ENCODE results near the gene PGGHG.

DNA sequence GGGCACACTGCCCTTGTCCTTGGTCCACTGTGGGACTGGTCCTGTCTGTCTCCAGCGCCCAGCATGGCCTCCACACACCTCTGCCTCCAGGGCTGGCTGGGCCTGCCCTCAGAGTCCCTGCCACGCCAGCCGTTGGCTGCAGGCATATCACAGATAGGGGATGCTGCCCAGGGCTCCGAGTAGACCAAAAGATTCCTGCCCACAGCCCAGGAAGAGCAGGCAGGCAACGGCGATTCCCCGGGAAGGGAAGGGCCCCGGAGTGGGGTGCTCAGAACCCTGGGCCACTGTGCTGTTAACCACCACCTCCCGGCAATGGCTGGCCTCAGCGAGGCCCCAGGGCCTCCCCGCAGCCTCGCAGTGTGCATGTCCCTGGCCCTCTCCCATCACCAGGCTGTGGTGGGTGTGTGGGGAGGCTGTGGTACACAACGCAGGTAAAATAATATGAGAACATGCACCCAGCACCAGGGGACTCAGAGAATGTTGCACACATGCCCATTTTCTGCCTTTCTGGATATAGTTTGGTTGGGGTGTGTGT is 8.2 kb downstream of the PGGHG start:
- TF ChIP-seq, protein P1, sequence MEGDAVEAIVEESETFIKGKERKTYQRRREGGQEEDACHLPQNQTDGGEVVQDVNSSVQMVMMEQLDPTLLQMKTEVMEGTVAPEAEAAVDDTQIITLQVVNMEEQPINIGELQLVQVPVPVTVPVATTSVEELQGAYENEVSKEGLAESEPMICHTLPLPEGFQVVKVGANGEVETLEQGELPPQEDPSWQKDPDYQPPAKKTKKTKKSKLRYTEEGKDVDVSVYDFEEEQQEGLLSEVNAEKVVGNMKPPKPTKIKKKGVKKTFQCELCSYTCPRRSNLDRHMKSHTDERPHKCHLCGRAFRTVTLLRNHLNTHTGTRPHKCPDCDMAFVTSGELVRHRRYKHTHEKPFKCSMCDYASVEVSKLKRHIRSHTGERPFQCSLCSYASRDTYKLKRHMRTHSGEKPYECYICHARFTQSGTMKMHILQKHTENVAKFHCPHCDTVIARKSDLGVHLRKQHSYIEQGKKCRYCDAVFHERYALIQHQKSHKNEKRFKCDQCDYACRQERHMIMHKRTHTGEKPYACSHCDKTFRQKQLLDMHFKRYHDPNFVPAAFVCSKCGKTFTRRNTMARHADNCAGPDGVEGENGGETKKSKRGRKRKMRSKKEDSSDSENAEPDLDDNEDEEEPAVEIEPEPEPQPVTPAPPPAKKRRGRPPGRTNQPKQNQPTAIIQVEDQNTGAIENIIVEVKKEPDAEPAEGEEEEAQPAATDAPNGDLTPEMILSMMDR (IDR thresholded peaks at IDR 0.05), result no peak
- no peak for TF ChIP-seq POLR2AphosphoS5 (IDR thresholded peaks at IDR 0.05; ENCODE audit: insufficient read depth in 1 of 2, low read depth in 1 of 2)
